Measurements from ENCODE around the gene RTP3. TPM values are rescaled to one million over a fixed set of nuclear protein-coding genes. Genes with fewer than 3 reads are reported as not detected.

Gene RTP3
- total and polyA plus RNA-seq, 8 donors, result not detected

DNA sequence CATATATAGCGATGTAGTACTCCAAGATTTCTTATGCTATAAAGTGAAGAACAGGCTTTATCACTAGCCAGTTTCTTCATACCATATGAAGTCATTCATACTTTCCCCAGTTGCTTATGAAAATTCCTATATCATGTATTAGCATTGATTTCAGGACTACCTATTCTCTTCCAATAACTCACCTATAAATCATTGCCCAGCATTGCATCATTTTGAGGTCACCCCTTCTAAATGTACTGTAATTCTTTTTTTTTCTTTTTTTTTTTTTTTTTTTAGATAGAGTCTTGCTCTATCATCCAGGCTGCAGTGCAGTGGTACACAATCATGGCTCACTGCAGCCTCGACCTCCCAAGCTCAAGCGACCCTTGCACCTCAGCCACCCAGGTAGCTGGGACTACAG, 27.1 kb downstream of the RTP3 start:
- Histone ChIP-seq H3K9me3 (no peaks in the 10 kb centered on the region), H3K4me3 (no peak overlapping the region), H3K27ac (no peak overlapping the region), H3K27me3 (no peaks in the 10 kb centered on the region), H3K36me3 (no peaks in the 10 kb centered on the region), H3K4me1 (no peaks in the 10 kb centered on the region)
- FAIRE-seq (no peak), ATAC-seq (no peak), DNase-seq (no peak)
- TF ChIP-seq, protein P1, sequence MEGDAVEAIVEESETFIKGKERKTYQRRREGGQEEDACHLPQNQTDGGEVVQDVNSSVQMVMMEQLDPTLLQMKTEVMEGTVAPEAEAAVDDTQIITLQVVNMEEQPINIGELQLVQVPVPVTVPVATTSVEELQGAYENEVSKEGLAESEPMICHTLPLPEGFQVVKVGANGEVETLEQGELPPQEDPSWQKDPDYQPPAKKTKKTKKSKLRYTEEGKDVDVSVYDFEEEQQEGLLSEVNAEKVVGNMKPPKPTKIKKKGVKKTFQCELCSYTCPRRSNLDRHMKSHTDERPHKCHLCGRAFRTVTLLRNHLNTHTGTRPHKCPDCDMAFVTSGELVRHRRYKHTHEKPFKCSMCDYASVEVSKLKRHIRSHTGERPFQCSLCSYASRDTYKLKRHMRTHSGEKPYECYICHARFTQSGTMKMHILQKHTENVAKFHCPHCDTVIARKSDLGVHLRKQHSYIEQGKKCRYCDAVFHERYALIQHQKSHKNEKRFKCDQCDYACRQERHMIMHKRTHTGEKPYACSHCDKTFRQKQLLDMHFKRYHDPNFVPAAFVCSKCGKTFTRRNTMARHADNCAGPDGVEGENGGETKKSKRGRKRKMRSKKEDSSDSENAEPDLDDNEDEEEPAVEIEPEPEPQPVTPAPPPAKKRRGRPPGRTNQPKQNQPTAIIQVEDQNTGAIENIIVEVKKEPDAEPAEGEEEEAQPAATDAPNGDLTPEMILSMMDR (IDR thresholded peaks at IDR 0.05), result no peak
- intact Hi-C loops (cut with DNase I), result no loop called here
- 92 to 98% methylated on average over 3 of the region's 3 CpGs for WGBS, 2 donors

DNA sequence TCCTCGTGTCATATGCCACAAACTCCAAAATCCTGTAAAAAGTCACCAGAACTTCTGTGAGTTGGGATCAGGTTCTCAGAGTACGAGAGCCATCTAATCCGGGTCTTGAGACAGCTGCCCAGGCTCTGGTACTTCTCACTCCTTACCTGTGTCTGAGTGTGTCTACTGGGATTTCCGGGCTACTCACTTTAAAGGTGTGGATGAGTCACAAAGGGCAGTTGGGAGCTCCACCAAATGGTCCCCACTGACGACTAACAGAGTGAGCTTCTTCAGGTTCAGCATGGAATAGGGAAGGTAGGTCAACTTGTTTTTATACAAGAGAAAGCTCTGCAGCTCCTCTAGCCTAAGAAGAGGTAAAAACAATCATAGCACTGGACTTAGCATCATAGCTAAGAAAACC, 29.5 kb downstream of the RTP3 start:
- WGBS, 2 donors, result 81 to 90% methylated on average over 5 of the region's 5 CpGs
- TF ChIP-seq, protein P1 (IDR thresholded peaks at IDR 0.05), result no peak
- H3K9me3 ChIP-seq, result no peaks in the 10 kb centered on the region

DNA sequence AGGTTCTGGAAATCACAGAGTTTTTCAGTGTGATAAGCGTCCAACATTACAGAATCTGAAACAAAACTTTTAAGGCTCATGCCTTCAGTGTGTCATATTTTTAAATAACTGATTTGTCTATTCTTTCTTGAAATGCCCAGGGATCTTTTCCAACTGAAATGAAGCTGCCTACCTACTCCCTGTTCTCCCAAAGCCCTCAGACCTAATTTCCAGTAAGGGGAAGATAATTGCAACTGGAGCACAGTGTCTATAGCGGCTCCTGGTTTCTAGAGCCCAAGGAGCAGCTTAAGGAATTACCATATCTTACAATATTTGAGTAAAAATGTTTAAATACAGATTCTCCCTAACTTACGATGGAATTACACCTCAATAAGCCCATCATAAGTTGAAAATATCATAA, 35.3 kb downstream of the RTP3 start:
- Histone ChIP-seq H3K36me3 (no peaks in the 10 kb centered on the region), H3K4me3 (no peak overlapping the region), H3K27me3 (no peaks in the 10 kb centered on the region), H3K27ac (no peak overlapping the region), H3K4me1 (no peaks in the 10 kb centered on the region), H3K9me3 (no peaks in the 10 kb centered on the region)
- ATAC-seq (no peak), DNase-seq (no peak), FAIRE-seq (no peak)
- TF ChIP-seq, protein P1 (IDR thresholded peaks at IDR 0.05), result no peak
- WGBS, 2 donors, result 78 to 88% methylated on average over 3 of the region's 3 CpGs
- intact Hi-C loops (cut with DNase I), result no loop called here

More for the DNA sequence above, 29.5 kb downstream of the RTP3 start:
- intact Hi-C loops (cut with DNase I), result no loop called here
- no peak overlapping the region for H3K4me3 ChIP-seq
- FAIRE-seq (no peak), DNase-seq (no peak), ATAC-seq (no peak)
- H3K27me3 ChIP-seq, result no peaks in the 10 kb centered on the region
- no peaks in the 10 kb centered on the region for H3K4me1 ChIP-seq
- no peak overlapping the region for H3K27ac ChIP-seq
- no peaks in the 10 kb centered on the region for H3K36me3 ChIP-seq

DNA sequence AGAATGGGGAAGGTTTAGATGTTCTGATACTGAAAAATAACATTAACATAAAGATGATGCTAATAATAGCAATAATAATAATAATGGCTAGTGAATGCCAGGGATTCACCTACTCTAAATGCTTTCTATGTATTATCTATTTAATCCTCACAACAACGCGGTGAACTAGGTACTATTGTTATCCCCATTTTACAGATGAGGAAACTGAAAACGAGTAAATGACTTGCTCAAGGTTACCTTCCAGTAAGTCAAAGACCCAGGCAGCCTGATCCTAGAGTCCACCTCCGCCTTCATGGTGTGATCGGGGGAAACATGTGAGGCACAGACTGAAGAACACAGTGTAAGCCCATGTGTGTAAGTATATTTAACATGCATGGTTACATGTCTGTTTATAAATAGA, 38.0 kb downstream of the RTP3 start:
- H3K4me3 ChIP-seq, result no peak overlapping the region
- intact Hi-C loops (cut with DNase I), result no loop called here
- no peak overlapping the region for H3K27ac ChIP-seq
- no peaks in the 10 kb centered on the region for H3K27me3 ChIP-seq
- DNase-seq (no peak), FAIRE-seq (no peak), ATAC-seq (no peak)
- no peaks in the 10 kb centered on the region for H3K9me3 ChIP-seq
- 88 to 89% methylated on average over 5 of the region's 5 CpGs for WGBS, 2 donors
- H3K4me1 ChIP-seq, result no peaks in the 10 kb centered on the region
- TF ChIP-seq, protein P1 (IDR thresholded peaks at IDR 0.05), result no peak
- no peaks in the 10 kb centered on the region for H3K36me3 ChIP-seq

DNA sequence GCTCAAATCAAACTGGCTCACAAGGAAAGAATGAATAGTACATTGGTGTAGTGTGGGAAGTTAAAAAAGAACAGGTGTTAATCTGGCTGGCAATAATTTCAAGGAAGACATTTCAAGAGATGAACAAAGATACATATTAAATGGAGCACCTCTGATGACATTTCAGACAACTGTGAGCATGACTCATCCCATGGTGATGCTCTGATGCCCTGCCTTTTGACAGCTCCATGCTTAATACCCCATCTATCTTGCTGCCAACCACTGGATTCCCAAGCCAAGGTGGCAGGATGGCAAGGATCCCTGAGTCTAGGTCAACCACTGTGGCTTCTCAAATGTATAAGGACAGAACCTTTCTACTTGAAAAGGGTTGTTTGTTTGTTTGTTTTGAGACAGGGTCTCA, 39.0 kb downstream of the RTP3 start:
- Histone ChIP-seq H3K27ac (no peak overlapping the region), H3K4me3 (no peak overlapping the region), H3K4me1 (no peaks in the 10 kb centered on the region), H3K36me3 (no peaks in the 10 kb centered on the region), H3K9me3 (no peaks in the 10 kb centered on the region), H3K27me3 (no peaks in the 10 kb centered on the region)
- intact Hi-C loops (cut with DNase I), result no loop called here
- no peak for FAIRE-seq
- no peak for DNase-seq
- no peak for ATAC-seq
- TF ChIP-seq, protein P1 (IDR thresholded peaks at IDR 0.05), result no peak

Measured in pancreas (tissue), 10 donors.